Dermis lymphatic vessel endothelial cell (primary cell): ENCODE measurements around the gene MORC3. TPM values are rescaled to one million over a fixed set of nuclear protein-coding genes. Genes with fewer than 3 reads are reported as not detected.

Source experiments
- total RNA-seq: library from RNA; depleted of rRNA; stranded (reverse); fragments of >200 nt; gene quantifications from 2 replicates; pipeline ENCODE4 v1.2.1, GENCODE V29; 2014

Gene MORC3
- 35.9 and 46.3 TPM in 2 replicates for total RNA-seq

GRCh38 chr21:36319767-36320420 lies at the start of gene MORC3:
MORC3 (plus strand) TSS chr21:36320197; CDS start chr21:36320265, 68 bp downstream.

GRCh38 chr21:36385233-36386030 lies 65.4 kb downstream of the MORC3 start, which contains the start of gene CHAF1B:
CHAF1B (plus strand) TSS chr21:36385392; CDS start chr21:36386137, 745 bp downstream.

Other genes with a start within 250 kb of the MORC3 start
- gene CBR3, start 185.1 kb upstream of the MORC3 start, total RNA-seq: 0.69 and 0.76 TPM in 2 replicates
- gene DOP1B, start 163.4 kb upstream of the MORC3 start, total RNA-seq: 2.3 TPM in 2 replicates
- 1.6 and 2.0 TPM in 2 replicates for gene CHAF1B, start 65.2 kb downstream of the MORC3 start, total RNA-seq
- gene CLDN14, start 159.9 kb downstream of the MORC3 start, total RNA-seq: under 0.01 TPM in 1 of 2 replicates, not detected in the other